Right lobe of liver (tissue), 4 donors: ENCODE measurements around the gene AVPI1.

Experiments used
- POLR2A ChIP-seq: fragments of 450-650 bp; IDR thresholded peaks from one replicate; pipeline ENCODE4 v1.6.1; 2017; ENCODE audit warnings: antibody characterized with exemption, mild to moderate bottlenecking
- TF ChIP-seq, protein P1 (sequence below), 4 donors: fragments of 200-600 bp in 3 of 4; fragments of 450-650 bp in 1 of 4; IDR thresholded peaks; one replicate each; pipeline versions ENCODE4 v1.5.1 to v1.8.0; 2016 to 2022; ENCODE audit warnings: antibody characterized with exemption in 4 of 4, mild to moderate bottlenecking in 2 of 4
- donor health status: DM: no; HTN: no; CAD: no.
- donor health status: DM: no; HTN: no; CAD: no.
- donor health status: DM: no; HTN: yes; CAD: no.

- no peak for TF ChIP-seq POLR2A
- TF ChIP-seq, protein P1, sequence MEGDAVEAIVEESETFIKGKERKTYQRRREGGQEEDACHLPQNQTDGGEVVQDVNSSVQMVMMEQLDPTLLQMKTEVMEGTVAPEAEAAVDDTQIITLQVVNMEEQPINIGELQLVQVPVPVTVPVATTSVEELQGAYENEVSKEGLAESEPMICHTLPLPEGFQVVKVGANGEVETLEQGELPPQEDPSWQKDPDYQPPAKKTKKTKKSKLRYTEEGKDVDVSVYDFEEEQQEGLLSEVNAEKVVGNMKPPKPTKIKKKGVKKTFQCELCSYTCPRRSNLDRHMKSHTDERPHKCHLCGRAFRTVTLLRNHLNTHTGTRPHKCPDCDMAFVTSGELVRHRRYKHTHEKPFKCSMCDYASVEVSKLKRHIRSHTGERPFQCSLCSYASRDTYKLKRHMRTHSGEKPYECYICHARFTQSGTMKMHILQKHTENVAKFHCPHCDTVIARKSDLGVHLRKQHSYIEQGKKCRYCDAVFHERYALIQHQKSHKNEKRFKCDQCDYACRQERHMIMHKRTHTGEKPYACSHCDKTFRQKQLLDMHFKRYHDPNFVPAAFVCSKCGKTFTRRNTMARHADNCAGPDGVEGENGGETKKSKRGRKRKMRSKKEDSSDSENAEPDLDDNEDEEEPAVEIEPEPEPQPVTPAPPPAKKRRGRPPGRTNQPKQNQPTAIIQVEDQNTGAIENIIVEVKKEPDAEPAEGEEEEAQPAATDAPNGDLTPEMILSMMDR (IDR thresholded peaks at IDR 0.05) = no peak
Observed at GRCh38 chr10:97719602-97720001, 32.6 kb upstream of the AVPI1 start.
